Common myeloid progenitor, CD34-positive (primary cell): ENCODE data around the gene PTH1R.

Source experiments
- CTCF ChIA-PET: fragments of 350-600 bp; sonication (Branson Sonifier 250); formaldehyde crosslinking; loops from one replicate; lab custom pipeline; 2021; ENCODE audit warnings: antibody characterized with exemption; lab: Charles Lee
- POLR2A ChIA-PET: fragments of 350-600 bp; sonication (Branson Sonifier 250); formaldehyde crosslinking; loops from one replicate; lab custom pipeline; 2021; ENCODE audit warnings: antibody characterized with exemption; lab: Charles Lee
- DNase-seq, 3 donors: peaks; one replicate each; pipeline versions ENCODE4 v3.0.0 to v3.0.0-alpha.2; 2013
- H3K27ac ChIP-seq, 2 experiments: 1 replicate in 1 of 2; 2 replicates in 1 of 2; pipeline ENCODE4 v1.7.0; 2013; ENCODE audit warnings: inconsistent platforms in 2 of 2, low read length in 2 of 2, mild to moderate bottlenecking in 2 of 2, low read depth in 1 of 2, moderate library complexity in 1 of 2; ENCODE audit not compliant: severe bottlenecking in 2 of 2, insufficient read depth in 1 of 2, poor library complexity in 1 of 2
- H3K27me3 ChIP-seq, 5 experiments: replicated peaks in 2 of 5; 1 replicate in 3 of 5; 2 replicates in 2 of 5; pipeline versions ENCODE4 v1.6.1 to v1.7.0; 2013; ENCODE audit warnings: low read length in 4 of 5, mild to moderate bottlenecking in 2 of 5, moderate library complexity in 2 of 5, inconsistent platforms in 1 of 5; ENCODE audit not compliant: insufficient read depth in 5 of 5, control insufficient read depth in 4 of 5
- H3K36me3 ChIP-seq, 4 experiments: 1 replicate in 2 of 4; 2 replicates in 2 of 4; pipeline versions ENCODE4 v1.6.1 to v1.7.0; 2013; ENCODE audit warnings: low read length in 3 of 4, control low read depth in 1 of 4, mild to moderate bottlenecking in 1 of 4; ENCODE audit not compliant: control insufficient read depth in 4 of 4, insufficient read depth in 4 of 4
- H3K4me1 ChIP-seq, 4 experiments: 1 replicate in 3 of 4; 2 replicates in 1 of 4; pipeline versions ENCODE4 v1.6.1 to v1.7.1; 2013; ENCODE audit warnings: low read length in 3 of 4, mild to moderate bottlenecking in 3 of 4, control low read depth in 1 of 4, inconsistent platforms in 1 of 4, moderate library complexity in 1 of 4; ENCODE audit not compliant: control insufficient read depth in 4 of 4, insufficient read depth in 4 of 4; ENCODE audit errors: control extremely low read depth in 1 of 4
- H3K4me3 ChIP-seq, 7 experiments: 1 replicate in 4 of 7; 2 replicates in 3 of 7; pipeline versions ENCODE4 v1.5.1 to v1.7.0; 2013; ENCODE audit warnings: mild to moderate bottlenecking in 7 of 7, low read length in 6 of 7, moderate library complexity in 6 of 7, inconsistent platforms in 2 of 7, low read depth in 2 of 7, control low read depth in 1 of 7; ENCODE audit not compliant: insufficient read depth in 4 of 7, control insufficient read depth in 1 of 7; ENCODE audit errors: extremely low read depth in 1 of 7
- H3K9me3 ChIP-seq, 5 experiments: 1 replicate in 4 of 5; 2 replicates in 1 of 5; pipeline versions ENCODE4 v1.6.1 to v1.7.1; 2013; ENCODE audit warnings: low read length in 4 of 5, mild to moderate bottlenecking in 2 of 5, inconsistent platforms in 1 of 5, low read depth in 1 of 5, moderate library complexity in 1 of 5; ENCODE audit not compliant: control insufficient read depth in 4 of 5, insufficient read depth in 2 of 5; ENCODE audit errors: control extremely low read depth in 1 of 5
- WGBS: methylation state at CpG from one replicate; pipeline ENCODE4 v1.1.5; 2013; ENCODE audit not compliant: insufficient coverage; 5-methylcytosine and 5-hydroxymethylcytosine counted together

The PTH1R gene

DNA sequence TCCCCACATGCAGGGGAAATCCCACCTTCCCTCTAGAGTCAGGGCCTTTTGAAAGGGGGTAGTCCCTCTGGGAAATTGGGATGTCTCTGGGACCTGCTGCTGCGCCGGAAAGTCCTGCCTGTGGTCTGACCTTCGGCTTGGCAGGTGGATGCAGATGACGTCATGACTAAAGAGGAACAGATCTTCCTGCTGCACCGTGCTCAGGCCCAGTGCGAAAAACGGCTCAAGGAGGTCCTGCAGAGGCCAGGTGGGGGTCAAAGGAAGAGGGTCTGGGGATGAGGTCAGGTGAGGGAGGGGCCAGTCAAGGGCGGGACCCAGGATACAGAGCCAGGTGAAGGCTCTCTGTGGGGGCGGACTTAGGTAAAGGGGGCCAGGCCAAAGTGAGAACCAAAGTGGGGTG, 16.2 kb downstream of the PTH1R start:
- H3K4me3 ChIP-seq, result no peak overlapping the region
- 85% methylated on average over 8 of the region's 9 CpGs for WGBS
- H3K9me3 ChIP-seq, result no peaks in the 10 kb centered on the region
- DNase-seq, result no peak
- no peaks in the 10 kb centered on the region for H3K36me3 ChIP-seq
- ChIA-PET POLR2A (no interaction called here), CTCF (interaction anchor here (2.0 to 9.0 kb wide), 10 partner anchors 9 to 185 kb away, joined by 6 to 68 read pairs (median 15); partner anchors contain the start of gene PTH1R)
- H3K27me3 ChIP-seq, result peaks cover 0 to 15% (median 6%) of the 10 kb centered on the region in 5 experiments
- H3K4me1 ChIP-seq, result peaks cover 0 to 34% (median 24%) of the 10 kb centered on the region in 4 experiments
- no peak overlapping the region for H3K27ac ChIP-seq

DNA sequence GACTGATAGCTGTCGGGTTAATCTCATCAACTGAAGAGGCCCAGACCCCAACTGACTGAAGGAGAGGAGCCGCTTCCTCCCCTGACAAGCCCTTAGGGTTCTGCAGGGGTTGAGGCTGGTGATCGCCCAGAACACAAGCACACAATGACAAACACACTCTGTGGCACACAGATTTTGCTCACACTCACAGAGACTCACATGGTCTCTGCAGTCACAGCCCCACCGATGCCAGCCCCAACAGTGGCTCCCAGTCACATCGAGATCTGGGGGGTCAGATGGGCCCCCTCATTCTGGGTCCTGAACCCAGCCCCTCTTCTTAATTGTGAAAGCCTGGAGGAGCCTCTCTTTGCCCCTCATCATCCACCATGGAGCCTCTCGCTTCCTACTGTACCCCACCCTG, 16.7 kb downstream of the PTH1R start:
- CTCF ChIA-PET, result interaction anchor here (1.0 to 9.0 kb wide), 13 partner anchors 10 to 186 kb away, joined by 3 to 68 read pairs (median 15); partner anchors contain the start of genes MYL3 and PTH1R
- DNase-seq, result no peak
- Histone ChIP-seq H3K4me3 (no peak overlapping the region), H3K27me3 (peaks cover 0 to 17% (median 6%) of the 10 kb centered on the region in 5 experiments), H3K9me3 (no peaks in the 10 kb centered on the region), H3K27ac (no peak overlapping the region), H3K36me3 (no peaks in the 10 kb centered on the region), H3K4me1 (peaks cover 0 to 37% (median 25%) of the 10 kb centered on the region in 4 experiments)
- POLR2A ChIA-PET, result no interaction called here
- 93% methylated on average over 4 of the region's 6 CpGs for WGBS

DNA sequence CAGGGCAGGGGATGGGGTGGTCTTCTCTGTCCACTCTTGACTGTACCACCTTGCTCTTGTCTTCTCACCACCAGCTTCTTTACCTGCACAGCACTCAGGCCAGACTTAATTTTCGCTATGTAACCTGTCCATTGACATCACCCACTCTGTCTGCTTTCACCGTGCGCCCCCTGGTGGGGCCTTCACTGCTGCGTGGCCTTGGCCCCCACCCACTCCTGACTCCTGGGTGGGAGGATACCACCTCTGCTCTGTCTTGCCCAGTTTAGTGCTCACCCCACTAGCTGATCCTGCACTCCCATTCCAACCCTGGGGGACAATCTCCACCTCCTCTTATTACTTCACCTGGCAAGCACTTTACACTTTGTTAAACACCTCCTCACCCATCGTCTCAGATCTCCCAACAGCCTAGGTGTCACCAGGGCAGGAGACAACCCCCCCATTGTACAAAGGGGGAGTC, 17.7 kb downstream of the PTH1R start:
- Histone ChIP-seq H3K4me3 (no peak overlapping the region), H3K36me3 (no peaks in the 10 kb centered on the region), H3K4me1 (peaks cover 0 to 28% (median 18%) of the 10 kb centered on the region in 4 experiments), H3K27ac (no peak overlapping the region), H3K27me3 (peaks cover 0 to 19% (median 6%) of the 10 kb centered on the region in 5 experiments), H3K9me3 (no peaks in the 10 kb centered on the region)
- CTCF ChIA-PET, result interaction anchor here (1.0 to 9.0 kb wide), 18 partner anchors 9 to 232 kb away, joined by 3 to 68 read pairs (median 12); partner anchors contain the start of genes MYL3 and PTH1R
- 23% methylated on average over 5 of the region's 5 CpGs for WGBS
- peak; percentile 80 to 83 (median 81) for DNase-seq
- POLR2A ChIA-PET, result no interaction called here

DNA sequence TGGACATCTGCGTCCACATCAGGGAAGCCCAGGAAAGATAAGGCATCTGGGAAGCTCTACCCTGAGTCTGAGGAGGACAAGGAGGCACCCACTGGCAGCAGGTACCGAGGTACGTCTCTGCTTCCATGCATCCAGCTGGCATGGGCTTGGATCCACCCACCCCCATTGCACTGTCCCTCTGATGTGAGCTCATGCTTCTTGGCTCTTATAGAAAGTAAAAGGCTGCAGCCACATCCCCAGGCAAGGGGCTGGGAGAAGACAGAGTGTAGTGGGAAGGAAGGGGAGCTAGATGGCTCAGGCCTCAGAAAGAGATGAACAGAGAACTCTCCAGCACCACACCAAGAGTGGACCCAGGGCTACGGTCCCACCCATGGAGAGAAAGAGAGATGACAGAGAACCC, 18.2 kb downstream of the PTH1R start:
- H3K27me3 ChIP-seq, result peaks cover 0 to 19% (median 6%) of the 10 kb centered on the region in 5 experiments
- POLR2A ChIA-PET, result no interaction called here
- H3K4me1 ChIP-seq, result peaks cover 0 to 23% (median 17%) of the 10 kb centered on the region in 4 experiments
- no peak overlapping the region for H3K4me3 ChIP-seq
- DNase-seq, result no peak
- WGBS, result 100% methylated on average over 4 of the region's 4 CpGs
- no peaks in the 10 kb centered on the region for H3K36me3 ChIP-seq
- H3K9me3 ChIP-seq, result no peaks in the 10 kb centered on the region
- H3K27ac ChIP-seq, result no peak overlapping the region
- CTCF ChIA-PET, result interaction anchor here (1.0 to 9.0 kb wide), 18 partner anchors 8 to 233 kb away, joined by 3 to 68 read pairs (median 12); partner anchors contain the start of genes MYL3 and PTH1R

DNA sequence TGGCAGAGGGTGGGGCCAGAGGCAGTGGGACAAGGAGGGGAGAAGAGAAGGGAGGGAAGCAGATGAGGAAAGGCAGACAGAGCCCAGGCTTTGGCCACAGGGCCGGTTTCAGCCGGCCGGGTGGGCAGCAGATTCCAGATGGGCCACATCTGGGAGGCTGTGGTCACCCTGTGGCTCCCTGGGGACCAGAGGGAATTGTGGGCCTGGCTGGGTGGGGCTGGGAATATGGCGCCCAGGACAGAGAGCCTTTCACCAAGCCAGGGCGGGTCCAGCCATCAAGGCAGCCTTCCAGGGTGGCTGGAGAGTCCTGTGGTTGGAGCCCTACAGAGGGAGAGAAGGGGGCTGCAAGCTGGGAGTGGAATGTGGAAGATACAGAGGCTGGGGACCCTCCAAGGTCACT, 18.9 kb downstream of the PTH1R start:
- H3K27me3 ChIP-seq, result peaks cover 0 to 19% (median 6%) of the 10 kb centered on the region in 5 experiments

DNA sequence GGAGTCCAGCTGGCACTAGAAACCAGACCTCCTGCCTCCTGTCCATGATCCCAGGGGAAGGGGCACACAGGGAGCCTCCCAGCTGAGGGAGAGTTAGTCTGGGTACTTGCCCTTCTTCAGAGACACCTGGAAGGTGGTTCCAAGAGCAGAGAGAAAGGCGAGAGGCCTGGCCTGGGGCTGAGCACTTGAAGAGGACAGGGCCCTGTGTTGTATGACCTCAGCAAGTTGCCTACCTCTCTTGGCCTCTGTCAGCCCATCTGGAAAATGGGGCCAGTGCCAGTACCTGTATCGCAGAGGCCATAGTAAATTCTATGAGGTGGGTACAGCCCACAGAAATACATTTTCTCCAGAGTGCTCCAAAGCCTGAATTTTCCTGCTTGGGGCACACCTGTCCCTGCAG, 19.5 kb downstream of the PTH1R start:
- 100% methylated on average over 2 of the region's 2 CpGs for WGBS
- ChIA-PET CTCF (interaction anchor here (1.0 to 9.0 kb wide), 6 partner anchors 10 to 189 kb away, joined by 3 to 68 read pairs (median 30); no protein-coding TSS in a partner anchor), POLR2A (no interaction called here)
- H3K4me3 ChIP-seq, result no peak overlapping the region
- no peak overlapping the region for H3K27ac ChIP-seq
- no peak for DNase-seq
- no peaks in the 10 kb centered on the region for H3K9me3 ChIP-seq
- H3K36me3 ChIP-seq, result no peaks in the 10 kb centered on the region
- H3K27me3 ChIP-seq, result peaks cover 0 to 19% (median 6%) of the 10 kb centered on the region in 5 experiments
- peaks cover 0 to 20% (median 14%) of the 10 kb centered on the region in 4 experiments for H3K4me1 ChIP-seq

More for the DNA sequence above, 18.9 kb downstream of the PTH1R start:
- Histone ChIP-seq H3K36me3 (no peaks in the 10 kb centered on the region), H3K27ac (no peak overlapping the region), H3K9me3 (no peaks in the 10 kb centered on the region), H3K4me3 (no peak overlapping the region), H3K4me1 (peaks cover 0 to 23% (median 17%) of the 10 kb centered on the region in 4 experiments)
- no peak for DNase-seq
- POLR2A ChIA-PET, result no interaction called here
- CTCF ChIA-PET, result interaction anchor here (1.0 to 9.0 kb wide), 15 partner anchors 10 to 194 kb away, joined by 3 to 68 read pairs (median 11); partner anchors contain the start of genes MYL3 and PTH1R
- 97% methylated on average over 5 of the region's 5 CpGs for WGBS

DNA sequence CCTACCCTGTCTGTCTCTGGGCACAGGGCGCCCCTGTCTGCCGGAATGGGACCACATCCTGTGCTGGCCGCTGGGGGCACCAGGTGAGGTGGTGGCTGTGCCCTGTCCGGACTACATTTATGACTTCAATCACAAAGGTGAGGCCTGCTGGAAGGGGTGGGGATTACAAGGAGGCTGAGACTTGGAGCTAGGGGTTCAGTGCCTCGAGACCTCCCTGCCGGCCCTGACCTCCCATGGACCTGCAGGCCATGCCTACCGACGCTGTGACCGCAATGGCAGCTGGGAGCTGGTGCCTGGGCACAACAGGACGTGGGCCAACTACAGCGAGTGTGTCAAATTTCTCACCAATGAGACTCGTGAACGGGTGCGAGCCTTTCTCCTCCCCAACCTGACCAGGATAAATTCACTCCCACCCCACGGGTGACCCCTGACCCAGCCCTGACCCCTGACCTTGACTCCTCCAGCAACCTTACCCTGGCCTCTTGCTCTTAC, 20.4 kb downstream of the PTH1R start:
- no peak for DNase-seq
- ChIA-PET CTCF (interaction anchor here (1.0 to 9.0 kb wide), 4 partner anchors 25 to 192 kb away, joined by 3 to 62 read pairs (median 9); no protein-coding TSS in a partner anchor), POLR2A (no interaction called here)
- Histone ChIP-seq H3K9me3 (no peaks in the 10 kb centered on the region), H3K4me3 (no peak overlapping the region), H3K36me3 (no peaks in the 10 kb centered on the region), H3K27ac (no peak overlapping the region), H3K27me3 (peaks cover 0 to 19% (median 6%) of the 10 kb centered on the region in 5 experiments), H3K4me1 (peaks cover 0 to 11% (median 6%) of the 10 kb centered on the region in 4 experiments)
- WGBS, result 90% methylated on average over 11 of the region's 15 CpGs
